Esophagus muscularis mucosa (tissue), 4 donors: ENCODE results near the gene NCAPH2. TPM values are rescaled to one million over a fixed set of nuclear protein-coding genes. Genes with fewer than 3 reads are reported as not detected.

Experiments used
- DNase-seq: peaks from one replicate; pipeline ENCODE4 v3.0.0-alpha.2; 2017; ENCODE audit errors: extremely low spot score
- H3K27ac ChIP-seq, 4 donors: fragments of 200-600 bp; sonication (generic); replicated peaks in 1 of 4; 1 replicate in 3 of 4; 2 replicates in 1 of 4; pipeline ENCODE4 v1.5.1; 2016 to 2019; ENCODE audit warnings: mild to moderate bottlenecking in 1 of 4
- H3K27me3 ChIP-seq, 4 donors: fragments of 200-600 bp; sonication (generic); one replicate each; pipeline versions ENCODE4 v1.5.1 to v1.6.0; 2016 to 2019
- H3K36me3 ChIP-seq, 4 donors: fragments of 200-600 bp; sonication (generic); one replicate each; pipeline ENCODE4 v1.5.1; 2016 to 2019
- H3K4me1 ChIP-seq, 4 donors: fragments of 200-600 bp; sonication (generic); one replicate each; pipeline ENCODE4 v1.5.1; 2016 to 2019
- H3K4me3 ChIP-seq, 4 donors: fragments of 200-600 bp; sonication (generic); 1 replicate in 2 of 4; 2 replicates in 2 of 4; pipeline ENCODE4 v1.5.1; 2016 to 2019; ENCODE audit warnings: mild to moderate bottlenecking in 4 of 4, moderate library complexity in 1 of 4
- H3K9me3 ChIP-seq, 4 donors: fragments of 200-600 bp; sonication (generic); 1 replicate in 3 of 4; 2 replicates in 1 of 4; pipeline ENCODE4 v1.5.1; 2016 to 2019
- EP300 ChIP-seq: sonication (generic); formaldehyde crosslinking; IDR thresholded peaks from one replicate; pipeline ENCODE4 v1.6.1; 2017; ENCODE audit warnings: antibody characterized with exemption
- POLR2A ChIP-seq: fragments of 450-650 bp; IDR thresholded peaks from one replicate; pipeline ENCODE4 v1.6.1; 2017; ENCODE audit warnings: antibody characterized with exemption, moderate library complexity, mild to moderate bottlenecking, low read depth
- POLR2AphosphoS5 ChIP-seq, 2 donors: sonication (generic); formaldehyde crosslinking; IDR thresholded peaks; one replicate each; pipeline ENCODE4 v1.6.1; 2017; ENCODE audit warnings: antibody characterized with exemption in 2 of 2
- WGBS: methylation state at CpG from one replicate; pipeline ENCODE4 v1.1.5; 2018; 5-methylcytosine and 5-hydroxymethylcytosine counted together
- intact Hi-C: fragments of 100-400 bp; cut with DNase I; formaldehyde crosslinking; loops from one replicate; pipeline ENCODE4 v1.15.1; 2023
- total RNA-seq, 4 donors: library from RNA; depleted of rRNA; stranded (reverse); fragments of >200 nt; gene quantifications; one replicate each; pipeline versions ENCODE4 v1.1.0 to v1.2.1, GENCODE V29; 2016
- TF ChIP-seq, protein P1 (sequence below), 3 experiments: fragments of 200-600 bp in 2 of 3; fragments of 450-650 bp in 1 of 3; sonication (generic) in 2 of 3; IDR thresholded peaks; one replicate each; pipeline ENCODE4 v1.5.1; 2017 to 2019; ENCODE audit warnings: antibody characterized with exemption in 3 of 3, mild to moderate bottlenecking in 2 of 3, moderate library complexity in 1 of 3

NCAPH2 gene
- total RNA-seq, 4 donors from 2014 or later = 30.3 to 44.6 (median 41.7) TPM

GRCh38 chr22:50525104-50525857 lies 17.3 kb downstream of the NCAPH2 start, which contains the start of gene SCO2:
TSS of gene SCO2 (minus strand) at chr22:50525598. CDS start at chr22:50524411, 1,187 bp downstream.
- Histone ChIP-seq H3K9me3 (no peaks in the 10 kb centered on the region), H3K27me3 (peaks cover 0 to 13% (median 5%) of the 10 kb centered on the region in 4 donors), H3K4me1 (peaks cover 22 to 59% (median 51%) of the 10 kb centered on the region in 4 donors), H3K36me3 (peaks cover 21 to 39% (median 38%) of the 10 kb centered on the region in 4 donors), H3K27ac (peak within 1 kb of the TSS; percentile 88 to 93 (median 90)), H3K4me3 (peak within 1 kb of the TSS; percentile 64 to 75 (median 68))
- WGBS = 0% methylated on average over 44 of the region's 84 CpGs
- DNase-seq = peak; percentile 99
- TF ChIP-seq POLR2AphosphoS5 (IDR thresholded peaks at IDR 0.05) = peak; percentile 92 to 96
- peak; percentile 18 for TF ChIP-seq POLR2A
- TF ChIP-seq, protein P1, sequence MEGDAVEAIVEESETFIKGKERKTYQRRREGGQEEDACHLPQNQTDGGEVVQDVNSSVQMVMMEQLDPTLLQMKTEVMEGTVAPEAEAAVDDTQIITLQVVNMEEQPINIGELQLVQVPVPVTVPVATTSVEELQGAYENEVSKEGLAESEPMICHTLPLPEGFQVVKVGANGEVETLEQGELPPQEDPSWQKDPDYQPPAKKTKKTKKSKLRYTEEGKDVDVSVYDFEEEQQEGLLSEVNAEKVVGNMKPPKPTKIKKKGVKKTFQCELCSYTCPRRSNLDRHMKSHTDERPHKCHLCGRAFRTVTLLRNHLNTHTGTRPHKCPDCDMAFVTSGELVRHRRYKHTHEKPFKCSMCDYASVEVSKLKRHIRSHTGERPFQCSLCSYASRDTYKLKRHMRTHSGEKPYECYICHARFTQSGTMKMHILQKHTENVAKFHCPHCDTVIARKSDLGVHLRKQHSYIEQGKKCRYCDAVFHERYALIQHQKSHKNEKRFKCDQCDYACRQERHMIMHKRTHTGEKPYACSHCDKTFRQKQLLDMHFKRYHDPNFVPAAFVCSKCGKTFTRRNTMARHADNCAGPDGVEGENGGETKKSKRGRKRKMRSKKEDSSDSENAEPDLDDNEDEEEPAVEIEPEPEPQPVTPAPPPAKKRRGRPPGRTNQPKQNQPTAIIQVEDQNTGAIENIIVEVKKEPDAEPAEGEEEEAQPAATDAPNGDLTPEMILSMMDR (IDR thresholded peaks at IDR 0.05) = peak; percentile 36 to 54 (median 43)
- no peak for TF ChIP-seq EP300
- intact Hi-C loops = loop anchor here (2.0 to 5.0 kb wide), 2 partner anchors 16 to 57 kb away; partner anchors contain the start of genes CHKB and NCAPH2

- no peak for TF ChIP-seq POLR2AphosphoS5 (IDR thresholded peaks at IDR 0.05)
- TF ChIP-seq POLR2A = no peak
- TF ChIP-seq, protein P1 (IDR thresholded peaks at IDR 0.05) = no peak
- no peak for TF ChIP-seq EP300
- Histone ChIP-seq H3K4me1 (peaks cover 27 to 64% (median 56%) of the 10 kb centered on the region in 4 donors), H3K9me3 (no peaks in the 10 kb centered on the region), H3K27ac (peak overlapping the region; percentile 88 to 93 (median 90)), H3K4me3 (peak overlapping the region; percentile 64 to 75 (median 68)), H3K27me3 (peaks cover 2 to 18% (median 7%) of the 10 kb centered on the region in 4 donors), H3K36me3 (peaks cover 19 to 34% (median 34%) of the 10 kb centered on the region in 4 donors)
- WGBS = no CpG with 5 or more reads among the region's 33 CpGs
- intact Hi-C loops = loop anchor here (2.0 to 5.0 kb wide), 2 partner anchors 17 to 57 kb away; partner anchors contain the start of genes CHKB and NCAPH2
- no peak for DNase-seq
Observed at GRCh38 chr22:50525858-50526107, 17.8 kb downstream of the NCAPH2 start.

- intact Hi-C loops = loop anchor here (5.0 kb wide), 1 partner anchor 56 kb away; the partner anchor contains the start of gene CHKB
- Histone ChIP-seq H3K27me3 (peaks cover 6 to 23% (median 10%) of the 10 kb centered on the region in 4 donors), H3K4me1 (peaks cover 32 to 69% (median 61%) of the 10 kb centered on the region in 4 donors), H3K27ac (peak overlapping the region; percentile 88 to 93 (median 90)), H3K9me3 (no peaks in the 10 kb centered on the region), H3K36me3 (peaks cover 14 to 30% (median 29%) of the 10 kb centered on the region in 4 donors), H3K4me3 (peak overlapping the region; percentile 64 to 75 (median 68))
- DNase-seq = no peak
- WGBS = 3% methylated on average over 17 of the region's 77 CpGs
- TF ChIP-seq, protein P1 (IDR thresholded peaks at IDR 0.05) = peak; percentile 59 to 71 (median 66)
- no peak for TF ChIP-seq EP300
Observed at GRCh38 chr22:50526108-50526833, 18.2 kb downstream of the NCAPH2 start.

DNA sequence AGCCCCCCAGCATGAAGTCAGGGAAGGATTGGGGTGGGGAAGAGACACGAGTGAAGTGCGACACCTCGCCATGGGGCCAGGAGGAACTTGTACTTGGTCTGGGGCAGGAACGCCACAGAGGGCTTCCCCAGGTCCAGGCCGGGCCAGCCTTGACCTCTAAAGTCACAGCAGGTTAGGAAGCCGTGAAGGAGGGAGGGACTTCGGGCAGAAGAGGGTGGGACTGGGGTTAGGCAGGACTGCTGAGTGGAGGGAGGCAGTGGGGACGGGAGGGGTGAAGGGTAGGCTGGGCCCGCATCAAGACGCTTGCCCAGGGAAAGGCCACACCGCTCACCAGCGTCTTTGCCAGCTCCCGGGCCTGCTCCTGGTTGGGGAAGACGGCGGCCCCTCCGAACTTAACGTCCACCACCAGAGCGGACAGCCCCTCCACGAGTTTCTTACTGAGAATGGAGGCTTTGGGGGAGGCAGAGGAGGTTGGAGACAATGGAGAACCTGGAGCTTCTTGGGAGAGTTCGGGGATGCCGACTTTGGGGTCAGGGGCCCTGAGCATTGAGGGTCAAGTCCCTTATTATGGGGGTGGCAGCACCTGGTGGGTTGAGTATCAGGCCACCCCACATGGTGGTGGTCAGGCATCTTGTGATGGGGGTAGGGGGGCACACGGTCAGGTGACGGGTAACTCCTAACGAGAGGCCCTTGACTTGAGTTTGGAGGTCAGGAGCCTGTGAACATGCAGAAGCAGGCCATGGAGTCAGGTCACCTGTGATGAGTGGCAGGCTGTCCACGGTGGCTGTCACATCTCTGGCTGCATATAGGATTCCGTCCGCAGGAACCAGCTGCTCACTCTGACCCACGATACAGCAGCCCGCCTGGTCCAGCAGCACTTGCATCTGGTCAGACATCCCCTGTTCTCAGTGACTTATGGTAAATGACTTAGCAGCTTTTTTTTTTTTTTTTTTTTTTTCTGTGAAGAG lies 19.1 kb downstream of the NCAPH2 start:
- H3K9me3 ChIP-seq = no peaks in the 10 kb centered on the region
- intact Hi-C loops = loop anchor here (5.0 kb wide), 1 partner anchor 55 kb away; the partner anchor contains the start of gene CHKB
- peak overlapping the region; percentile 64 to 75 (median 68) for H3K4me3 ChIP-seq
- no peak for DNase-seq
- H3K27me3 ChIP-seq = peaks cover 10 to 31% (median 19%) of the 10 kb centered on the region in 4 donors
- no peak for TF ChIP-seq EP300
- peak in 1 of 2 donors; percentile 30 for TF ChIP-seq POLR2AphosphoS5 (IDR thresholded peaks at IDR 0.05)
- TF ChIP-seq, protein P1 (IDR thresholded peaks at IDR 0.05) = no peak
- no peak for TF ChIP-seq POLR2A
- peaks cover 39 to 78% (median 69%) of the 10 kb centered on the region in 4 donors for H3K4me1 ChIP-seq
- H3K27ac ChIP-seq = peak overlapping the region; percentile 88 to 93 (median 90)
- peaks cover 14 to 21% (median 20%) of the 10 kb centered on the region in 4 donors for H3K36me3 ChIP-seq
- 68% methylated on average over 25 of the region's 29 CpGs for WGBS
